PC-3 (cell line): ENCODE results near the gene FBXO45.

Experiments
- EZH2 ChIP-seq: fragments of 300-600 bp; sonication (generic); IDR thresholded peaks from one replicate; pipeline ENCODE4 v1.6.1; 2017; ENCODE audit warnings: antibody characterized with exemption, mild to moderate bottlenecking, low read length; ENCODE audit not compliant: unreplicated experiment
- EZH2phosphoT487 ChIP-seq: fragments of 300-600 bp; sonication (generic); IDR thresholded peaks from 2 replicates; pipeline ENCODE4 v1.6.1; 2018; ENCODE audit warnings: mild to moderate bottlenecking, antibody characterized with exemption, low read length, borderline replicate concordance
- TF ChIP-seq, protein P1 (sequence below): fragments of 300-600 bp; sonication (generic); conservative IDR thresholded peaks from 2 replicates; pipeline ENCODE4 v1.5.1; 2017; ENCODE audit warnings: antibody characterized with exemption, low read depth, mild to moderate bottlenecking, low read length

DNA sequence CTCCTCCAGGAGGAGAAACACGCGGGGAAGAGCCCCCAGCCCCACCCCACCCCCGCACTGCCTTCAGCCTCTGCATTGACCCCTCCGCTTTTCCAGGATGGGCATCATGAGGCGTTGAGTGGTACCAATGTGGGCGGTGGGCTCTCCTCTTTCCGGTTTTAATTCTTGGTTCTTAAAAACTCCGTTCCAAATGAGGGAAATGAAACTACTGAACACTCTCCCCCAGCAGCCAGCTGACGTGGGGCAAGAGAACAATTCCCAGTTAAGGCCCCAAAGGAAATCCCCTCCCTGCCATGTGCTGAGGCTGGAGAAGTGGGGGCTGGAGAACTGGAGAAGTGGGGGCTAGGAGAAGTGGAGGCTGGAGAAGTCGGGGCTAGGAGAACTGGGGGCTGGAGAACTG, 65.8 kb downstream of the FBXO45 start:
- TF ChIP-seq, protein P1, sequence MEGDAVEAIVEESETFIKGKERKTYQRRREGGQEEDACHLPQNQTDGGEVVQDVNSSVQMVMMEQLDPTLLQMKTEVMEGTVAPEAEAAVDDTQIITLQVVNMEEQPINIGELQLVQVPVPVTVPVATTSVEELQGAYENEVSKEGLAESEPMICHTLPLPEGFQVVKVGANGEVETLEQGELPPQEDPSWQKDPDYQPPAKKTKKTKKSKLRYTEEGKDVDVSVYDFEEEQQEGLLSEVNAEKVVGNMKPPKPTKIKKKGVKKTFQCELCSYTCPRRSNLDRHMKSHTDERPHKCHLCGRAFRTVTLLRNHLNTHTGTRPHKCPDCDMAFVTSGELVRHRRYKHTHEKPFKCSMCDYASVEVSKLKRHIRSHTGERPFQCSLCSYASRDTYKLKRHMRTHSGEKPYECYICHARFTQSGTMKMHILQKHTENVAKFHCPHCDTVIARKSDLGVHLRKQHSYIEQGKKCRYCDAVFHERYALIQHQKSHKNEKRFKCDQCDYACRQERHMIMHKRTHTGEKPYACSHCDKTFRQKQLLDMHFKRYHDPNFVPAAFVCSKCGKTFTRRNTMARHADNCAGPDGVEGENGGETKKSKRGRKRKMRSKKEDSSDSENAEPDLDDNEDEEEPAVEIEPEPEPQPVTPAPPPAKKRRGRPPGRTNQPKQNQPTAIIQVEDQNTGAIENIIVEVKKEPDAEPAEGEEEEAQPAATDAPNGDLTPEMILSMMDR, result no peak
- TF ChIP-seq EZH2 (no peak), EZH2phosphoT487 (no peak)
